WTC11 (cell line): ENCODE data around the gene TMEM14C.

Source experiments
- CBFB ChIP-seq: sonication (generic); formaldehyde crosslinking; IDR thresholded peaks from 2 replicates; pipeline ENCODE4 v1.8.1; 2022; ENCODE audit warnings: mild to moderate bottlenecking, low read depth, missing genetic modification reagents
- MXD4 ChIP-seq: fragments of 250-450 bp; sonication (Bioruptor Pico); IDR thresholded peaks from 2 replicates; pipeline ENCODE4 v1.8.0; 2021; ENCODE audit warnings: mild to moderate bottlenecking, moderate library complexity, borderline replicate concordance
- OVOL2 ChIP-seq: fragments of 250-450 bp; sonication (Bioruptor Pico); IDR thresholded peaks from 2 replicates; pipeline ENCODE4 v1.9.0; 2021; ENCODE audit warnings: mild to moderate bottlenecking, borderline replicate concordance
- SP1 ChIP-seq: sonication (generic); formaldehyde crosslinking; conservative IDR thresholded peaks from 2 replicates; pipeline ENCODE4 v1.8.1; 2022; ENCODE audit warnings: missing genetic modification reagents
- TCF7 ChIP-seq: sonication (generic); formaldehyde crosslinking; IDR thresholded peaks from 2 replicates; pipeline ENCODE4 v1.8.0; 2022; ENCODE audit warnings: mild to moderate bottlenecking, low read depth, missing genetic modification reagents, moderate library complexity
- TP53 ChIP-seq: sonication (generic); formaldehyde crosslinking; IDR thresholded peaks from 2 replicates; pipeline ENCODE4 v1.8.1; 2023; ENCODE audit warnings: mild to moderate bottlenecking, missing genetic modification reagents
- ZNF138 ChIP-seq: sonication (generic); formaldehyde crosslinking; conservative IDR thresholded peaks from 2 replicates; pipeline ENCODE4 v1.8.1; 2022; ENCODE audit warnings: mild to moderate bottlenecking, moderate library complexity, missing genetic modification reagents
- TF ChIP-seq, protein P1 (sequence below): fragments of 200-600 bp; IDR thresholded peaks from 2 replicates; pipeline ENCODE4 v1.8.0; 2022; ENCODE audit warnings: antibody characterized with exemption
- TF ChIP-seq, protein P2 (sequence below): sonication (generic); formaldehyde crosslinking; IDR thresholded peaks from 2 replicates; pipeline ENCODE4 v1.8.0; 2022; ENCODE audit warnings: mild to moderate bottlenecking, missing genetic modification reagents

DNA sequence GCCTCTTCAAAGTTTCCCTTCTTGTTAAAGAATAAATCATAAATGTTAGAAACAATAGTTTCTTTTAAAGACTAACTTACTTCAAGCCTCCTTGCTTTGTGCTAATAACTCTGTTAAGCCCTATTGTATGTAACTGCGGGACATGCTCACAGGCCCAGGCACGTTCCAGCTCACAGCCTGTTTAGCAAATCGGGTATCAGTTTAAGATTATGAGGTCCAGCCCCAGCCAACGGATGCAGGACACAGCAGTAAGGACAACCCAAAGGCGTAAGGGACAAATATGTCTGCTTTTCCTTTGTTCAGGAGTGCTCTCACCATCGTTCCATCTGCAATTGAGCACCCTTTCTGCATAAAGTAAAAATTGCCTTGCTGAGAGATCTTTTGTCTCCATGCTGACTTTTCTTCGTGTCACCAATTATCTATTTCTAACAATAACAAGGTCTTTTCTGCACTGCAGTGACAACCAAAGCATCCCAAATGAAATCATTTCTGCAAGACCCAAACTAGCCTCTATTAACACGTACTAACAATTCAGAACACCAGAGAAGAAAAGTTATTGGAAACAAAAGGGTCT, 29.8 kb upstream of the TMEM14C start:
- TF ChIP-seq, protein P1, sequence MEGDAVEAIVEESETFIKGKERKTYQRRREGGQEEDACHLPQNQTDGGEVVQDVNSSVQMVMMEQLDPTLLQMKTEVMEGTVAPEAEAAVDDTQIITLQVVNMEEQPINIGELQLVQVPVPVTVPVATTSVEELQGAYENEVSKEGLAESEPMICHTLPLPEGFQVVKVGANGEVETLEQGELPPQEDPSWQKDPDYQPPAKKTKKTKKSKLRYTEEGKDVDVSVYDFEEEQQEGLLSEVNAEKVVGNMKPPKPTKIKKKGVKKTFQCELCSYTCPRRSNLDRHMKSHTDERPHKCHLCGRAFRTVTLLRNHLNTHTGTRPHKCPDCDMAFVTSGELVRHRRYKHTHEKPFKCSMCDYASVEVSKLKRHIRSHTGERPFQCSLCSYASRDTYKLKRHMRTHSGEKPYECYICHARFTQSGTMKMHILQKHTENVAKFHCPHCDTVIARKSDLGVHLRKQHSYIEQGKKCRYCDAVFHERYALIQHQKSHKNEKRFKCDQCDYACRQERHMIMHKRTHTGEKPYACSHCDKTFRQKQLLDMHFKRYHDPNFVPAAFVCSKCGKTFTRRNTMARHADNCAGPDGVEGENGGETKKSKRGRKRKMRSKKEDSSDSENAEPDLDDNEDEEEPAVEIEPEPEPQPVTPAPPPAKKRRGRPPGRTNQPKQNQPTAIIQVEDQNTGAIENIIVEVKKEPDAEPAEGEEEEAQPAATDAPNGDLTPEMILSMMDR: no peak
- TF ChIP-seq CBFB: no peak
- no peak for TF ChIP-seq ZNF138
- TF ChIP-seq OVOL2 (CRISPR knock-in tag): no peak
- no peak for TF ChIP-seq MXD4 (CRISPR knock-in tag)
- no peak for TF ChIP-seq SP1 (CRISPR knock-in tag)
- TF ChIP-seq, protein P2, sequence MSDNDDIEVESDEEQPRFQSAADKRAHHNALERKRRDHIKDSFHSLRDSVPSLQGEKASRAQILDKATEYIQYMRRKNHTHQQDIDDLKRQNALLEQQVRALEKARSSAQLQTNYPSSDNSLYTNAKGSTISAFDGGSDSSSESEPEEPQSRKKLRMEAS (CRISPR knock-in tag): no peak
- TF ChIP-seq TCF7 (CRISPR knock-in tag): no peak
- no peak for TF ChIP-seq TP53
